Peyer's patch (tissue), 4 donors: Measurements from ENCODE around the gene ARRB1.

ENCODE experiments used
- POLR2A ChIP-seq, 2 donors: fragments of 450-650 bp; IDR thresholded peaks; one replicate each; pipeline ENCODE4 v1.5.1; 2017; ENCODE audit warnings: antibody characterized with exemption in 2 of 2, mild to moderate bottlenecking in 2 of 2, moderate library complexity in 2 of 2
- TF ChIP-seq, protein P1 (sequence below), 6 experiments: fragments of 450-650 bp in 4 of 6; fragments of 200-600 bp in 2 of 6; sonication (generic) in 1 of 6; IDR thresholded peaks; one replicate each; pipeline ENCODE4 v1.5.1; 2017 to 2019; ENCODE audit warnings: antibody characterized with exemption in 6 of 6, mild to moderate bottlenecking in 3 of 6, moderate library complexity in 1 of 6

DNA sequence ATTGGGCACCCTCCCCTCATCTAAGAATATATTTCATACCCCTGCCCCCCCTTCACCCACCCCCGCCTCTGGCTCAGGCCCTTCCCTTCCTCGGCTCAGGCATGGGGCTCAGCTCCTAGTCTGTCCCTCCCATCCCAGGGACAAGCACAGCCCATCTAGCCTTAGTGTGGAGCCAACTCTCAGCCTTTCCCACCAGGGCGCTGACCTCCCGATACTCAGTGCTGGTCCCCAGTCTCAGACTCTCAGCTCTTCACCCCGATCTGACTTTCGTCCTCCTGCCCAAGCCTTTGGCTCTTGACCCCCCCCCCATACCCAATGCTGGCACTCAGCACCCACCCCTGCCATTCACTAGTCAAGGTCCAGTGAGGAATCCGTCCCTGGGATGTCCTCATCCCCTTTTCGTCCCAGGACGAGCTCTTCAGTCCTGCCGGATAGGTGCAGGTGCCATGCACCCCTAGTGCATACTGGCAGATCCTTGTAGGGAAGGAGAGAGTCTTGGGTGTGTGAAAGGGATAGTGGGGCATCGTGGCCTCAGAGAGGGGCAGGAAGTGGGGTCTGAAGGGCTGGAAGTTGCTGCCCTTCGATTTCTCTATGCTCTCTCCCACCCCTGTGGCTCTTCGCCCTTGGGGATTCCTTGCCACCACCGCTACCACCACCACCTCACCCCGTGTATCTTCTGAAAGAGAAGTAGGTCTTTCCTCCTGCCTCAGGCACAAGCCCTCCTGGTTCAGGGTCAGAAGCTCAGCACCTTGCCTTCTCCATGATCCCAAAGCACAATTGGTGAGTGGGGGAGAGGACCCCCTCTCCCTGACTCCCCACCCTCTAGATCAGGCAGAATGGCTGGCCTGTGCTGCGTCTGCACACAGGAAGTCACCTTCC is 108.5 kb downstream of the ARRB1 start:
- no peak for TF ChIP-seq POLR2A (IDR thresholded peaks at IDR 0.05)
- TF ChIP-seq, protein P1, sequence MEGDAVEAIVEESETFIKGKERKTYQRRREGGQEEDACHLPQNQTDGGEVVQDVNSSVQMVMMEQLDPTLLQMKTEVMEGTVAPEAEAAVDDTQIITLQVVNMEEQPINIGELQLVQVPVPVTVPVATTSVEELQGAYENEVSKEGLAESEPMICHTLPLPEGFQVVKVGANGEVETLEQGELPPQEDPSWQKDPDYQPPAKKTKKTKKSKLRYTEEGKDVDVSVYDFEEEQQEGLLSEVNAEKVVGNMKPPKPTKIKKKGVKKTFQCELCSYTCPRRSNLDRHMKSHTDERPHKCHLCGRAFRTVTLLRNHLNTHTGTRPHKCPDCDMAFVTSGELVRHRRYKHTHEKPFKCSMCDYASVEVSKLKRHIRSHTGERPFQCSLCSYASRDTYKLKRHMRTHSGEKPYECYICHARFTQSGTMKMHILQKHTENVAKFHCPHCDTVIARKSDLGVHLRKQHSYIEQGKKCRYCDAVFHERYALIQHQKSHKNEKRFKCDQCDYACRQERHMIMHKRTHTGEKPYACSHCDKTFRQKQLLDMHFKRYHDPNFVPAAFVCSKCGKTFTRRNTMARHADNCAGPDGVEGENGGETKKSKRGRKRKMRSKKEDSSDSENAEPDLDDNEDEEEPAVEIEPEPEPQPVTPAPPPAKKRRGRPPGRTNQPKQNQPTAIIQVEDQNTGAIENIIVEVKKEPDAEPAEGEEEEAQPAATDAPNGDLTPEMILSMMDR (IDR thresholded peaks at IDR 0.05): no peak
